Bladder microvascular endothelial cell (primary cell): ENCODE data around the gene ERBB3. TPM values are rescaled to one million over a fixed set of nuclear protein-coding genes. Genes with fewer than 3 reads are reported as not detected.

Source experiments
- total RNA-seq: library from RNA; depleted of rRNA; stranded (reverse); fragments of >200 nt; gene quantifications from 2 replicates; pipeline ENCODE4 v1.2.3, GENCODE V29; 2014

Gene ERBB3
- 0.63 TPM in 1 of 2 replicates, not detected in the other for total RNA-seq

DNA sequence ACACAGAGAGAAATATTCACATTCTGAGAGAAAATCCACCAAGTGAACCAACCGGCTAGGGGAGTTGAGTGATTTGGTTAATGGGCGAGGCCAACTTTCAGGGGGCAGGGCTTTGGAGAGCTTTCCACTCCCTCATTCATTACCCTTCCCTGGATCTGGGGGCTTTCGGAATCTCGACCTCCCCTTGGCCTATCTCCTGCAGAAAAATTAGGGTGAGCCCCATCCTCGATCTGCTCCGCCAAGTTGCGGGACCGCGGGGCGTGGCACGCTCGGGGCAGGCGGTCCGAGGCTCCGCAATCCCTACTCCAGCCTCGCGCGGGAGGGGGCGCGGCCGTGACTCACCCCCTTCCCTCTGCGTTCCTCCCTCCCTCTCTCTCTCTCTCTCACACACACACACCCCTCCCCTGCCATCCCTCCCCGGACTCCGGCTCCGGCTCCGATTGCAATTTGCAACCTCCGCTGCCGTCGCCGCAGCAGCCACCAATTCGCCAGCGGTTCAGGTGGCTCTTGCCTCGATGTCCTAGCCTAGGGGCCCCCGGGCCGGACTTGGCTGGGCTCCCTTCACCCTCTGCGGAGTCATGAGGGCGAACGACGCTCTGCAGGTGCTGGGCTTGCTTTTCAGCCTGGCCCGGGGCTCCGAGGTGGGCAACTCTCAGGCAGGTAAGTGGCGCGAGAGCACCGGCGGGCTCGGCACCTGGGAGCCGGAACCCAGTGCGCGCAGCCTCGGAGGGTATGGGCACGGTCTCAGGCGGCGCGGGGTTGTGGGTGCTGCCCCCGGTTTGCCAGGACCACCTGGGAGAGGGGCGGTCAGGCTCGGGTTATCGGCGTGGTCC is at the start of gene ERBB3:
Gene ERBB3, plus strand, starts transcription at position 443 of the 833 bp plus-strand sequence. Its CDS starts 136 bp downstream, at position 579.

DNA sequence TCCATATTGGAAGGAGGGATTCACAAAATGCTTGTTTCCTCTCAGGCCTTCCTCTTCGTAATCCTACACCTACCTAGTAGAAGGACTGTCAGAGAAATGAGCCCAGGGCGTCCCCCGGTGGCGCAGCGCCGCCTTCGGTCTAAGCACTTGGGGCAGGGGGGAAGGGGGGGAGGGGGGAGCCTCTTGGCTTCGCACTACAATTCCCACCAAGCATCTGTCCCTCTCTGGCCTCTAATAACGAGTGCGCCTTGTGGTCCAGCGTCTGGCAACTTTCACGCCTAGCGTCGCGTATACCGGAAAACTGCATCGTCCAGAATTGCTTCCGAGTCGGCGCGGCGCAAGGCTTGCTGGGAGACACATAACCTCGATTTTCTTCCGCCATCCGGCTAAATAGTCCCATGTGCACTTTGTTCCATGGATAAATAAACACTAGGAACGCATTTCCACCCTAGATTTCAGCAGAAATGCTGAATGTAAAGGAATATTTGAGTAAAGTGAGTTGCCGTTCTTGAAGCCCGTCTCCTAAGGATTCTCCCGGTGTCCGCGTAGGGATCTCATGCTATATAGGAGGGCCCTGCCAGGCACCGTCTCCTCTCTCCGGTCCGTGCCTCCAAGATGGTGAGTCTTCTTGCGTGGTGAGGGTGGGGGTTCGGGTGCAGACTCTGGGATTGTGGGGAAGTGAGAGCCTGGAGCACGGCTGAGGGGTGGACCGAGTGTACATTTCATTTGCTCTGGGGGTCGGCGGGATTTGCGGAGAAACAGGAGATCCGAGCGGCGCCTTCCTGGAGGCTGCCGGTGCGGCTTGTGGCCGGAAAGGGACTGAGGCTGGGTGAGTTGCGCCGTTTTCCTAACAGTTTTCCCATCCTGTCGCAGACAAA is 38.2 kb upstream of the ERBB3 start, which contains the start of gene RPS26:
Gene RPS26, plus strand, starts transcription at position 367 of the 878 bp plus-strand sequence. Its CDS starts 249 bp downstream, at position 616.

DNA sequence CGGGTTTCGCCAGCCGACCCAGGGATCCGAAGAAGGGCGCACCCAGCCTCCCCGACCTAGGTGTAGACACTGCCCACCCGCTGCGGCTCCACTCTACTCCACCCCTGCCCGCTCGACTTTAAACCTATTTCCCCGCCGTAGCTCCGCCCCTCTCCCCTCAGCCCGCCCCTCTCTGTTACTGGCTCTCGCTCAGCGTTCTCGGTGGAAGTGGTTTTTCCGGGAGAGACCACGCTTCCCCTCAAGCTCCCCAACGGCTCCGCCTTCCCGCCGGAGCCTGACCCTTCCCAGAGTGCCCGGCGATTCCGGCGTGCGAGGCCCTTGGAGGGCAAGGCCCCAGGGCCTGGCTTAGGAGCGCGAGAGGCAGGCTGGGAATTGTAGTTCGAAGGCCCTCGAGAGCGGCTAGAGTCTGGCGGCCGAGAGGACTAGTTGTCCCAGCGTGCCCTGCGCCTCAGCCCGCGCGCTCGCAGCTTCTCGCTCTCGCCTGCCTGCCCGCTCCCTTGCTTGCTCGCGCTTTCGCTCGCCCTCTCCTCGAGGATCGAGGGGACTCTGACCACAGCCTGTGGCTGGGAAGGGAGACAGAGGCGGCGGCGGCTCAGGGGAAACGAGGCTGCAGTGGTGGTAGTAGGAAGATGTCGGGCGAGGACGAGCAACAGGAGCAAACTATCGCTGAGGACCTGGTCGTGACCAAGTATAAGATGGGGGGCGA is 24.3 kb downstream of the ERBB3 start, which contains the start of gene PA2G4:
Gene PA2G4, plus strand, starts transcription at position 451 of the 706 bp plus-strand sequence. Its CDS starts 179 bp downstream, at position 630.

DNA sequence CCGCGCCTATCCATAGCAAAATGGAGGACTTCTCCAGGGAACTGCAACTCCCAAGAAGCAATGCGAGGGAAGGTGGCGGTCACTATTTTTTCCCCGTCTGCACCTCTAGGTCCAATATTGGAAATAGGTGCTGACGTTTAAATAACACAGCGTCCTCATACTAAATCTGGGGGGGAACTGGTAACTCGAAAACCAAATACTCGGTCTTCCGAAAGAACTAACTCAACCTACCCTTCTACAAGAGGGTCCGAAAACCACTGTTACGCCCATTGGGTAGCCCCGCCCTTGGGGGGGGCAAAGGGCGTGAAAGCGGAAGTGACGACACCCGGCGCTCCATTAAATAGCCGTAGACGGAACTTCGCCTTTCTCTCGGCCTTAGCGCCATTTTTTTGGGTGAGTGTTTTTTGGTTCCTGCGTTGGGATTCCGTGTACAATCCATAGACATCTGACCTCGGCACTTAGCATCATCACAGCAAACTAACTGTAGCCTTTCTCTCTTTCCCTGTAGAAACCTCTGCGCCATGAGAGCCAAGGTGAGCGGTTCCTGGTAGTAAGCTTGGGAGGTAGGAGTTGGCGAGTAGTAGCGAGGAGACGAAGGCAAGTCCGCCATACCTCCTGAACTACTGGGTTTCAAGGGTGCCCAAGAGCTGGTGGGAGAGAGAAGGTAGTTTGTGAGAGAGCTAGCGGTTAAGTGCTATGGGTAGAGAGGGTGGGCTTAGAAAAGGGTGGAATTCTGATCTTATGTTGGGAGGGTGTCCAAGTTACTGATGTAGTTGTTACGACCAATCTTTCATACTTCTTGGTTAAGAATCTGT is 36.5 kb downstream of the ERBB3 start, which contains the start of gene RPL41:
Gene RPL41, plus strand, starts transcription at position 367 of the 815 bp plus-strand sequence.

DNA sequence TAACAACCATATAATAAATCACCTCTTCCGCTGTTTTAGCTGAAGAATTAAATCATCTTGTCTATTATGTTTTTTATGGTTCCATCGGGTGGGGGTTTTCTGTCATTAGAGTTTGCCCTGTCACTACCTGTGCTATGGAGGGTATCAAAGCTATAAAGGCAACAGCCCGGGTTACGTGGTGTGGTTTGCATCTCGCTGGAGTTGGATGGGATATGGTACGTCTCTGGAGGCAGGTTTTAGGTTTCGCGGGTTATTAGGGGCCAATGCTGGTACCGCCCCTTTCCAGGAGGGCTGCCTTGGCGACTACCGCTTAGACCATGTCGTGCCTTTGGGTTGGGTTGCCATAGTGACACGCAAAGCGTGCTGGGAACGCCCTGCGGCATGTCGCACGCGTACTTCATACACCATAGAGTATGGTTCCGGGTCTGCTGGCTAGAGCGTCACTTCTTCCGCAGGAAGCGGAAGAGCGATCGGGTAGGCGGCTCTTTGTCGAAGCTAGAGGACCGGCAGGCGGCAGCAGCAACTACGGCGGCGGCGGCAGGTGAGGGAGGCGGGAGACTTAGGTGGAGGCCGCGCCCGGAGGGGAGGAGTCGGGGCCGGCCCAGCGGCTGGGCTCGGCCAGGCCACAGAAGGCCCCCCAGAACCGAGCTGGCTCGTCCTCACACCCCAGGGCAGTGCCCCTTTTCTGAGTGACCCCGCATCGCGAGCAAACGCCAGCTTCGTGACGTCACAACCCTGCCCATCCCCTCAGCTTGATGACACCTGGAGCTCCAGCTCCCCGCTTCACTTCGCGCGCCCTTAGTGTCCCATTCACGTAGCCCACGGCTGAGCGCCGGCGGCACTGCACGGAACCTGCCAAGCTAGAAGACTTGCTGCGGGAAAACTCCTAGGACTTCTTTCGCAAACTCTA is 38.1 kb downstream of the ERBB3 start, which contains the start of gene ZC3H10:
Gene ZC3H10, plus strand, starts transcription at position 489 of the 910 bp plus-strand sequence. CDS start 2,297 bp downstream, outside the sequence.

DNA sequence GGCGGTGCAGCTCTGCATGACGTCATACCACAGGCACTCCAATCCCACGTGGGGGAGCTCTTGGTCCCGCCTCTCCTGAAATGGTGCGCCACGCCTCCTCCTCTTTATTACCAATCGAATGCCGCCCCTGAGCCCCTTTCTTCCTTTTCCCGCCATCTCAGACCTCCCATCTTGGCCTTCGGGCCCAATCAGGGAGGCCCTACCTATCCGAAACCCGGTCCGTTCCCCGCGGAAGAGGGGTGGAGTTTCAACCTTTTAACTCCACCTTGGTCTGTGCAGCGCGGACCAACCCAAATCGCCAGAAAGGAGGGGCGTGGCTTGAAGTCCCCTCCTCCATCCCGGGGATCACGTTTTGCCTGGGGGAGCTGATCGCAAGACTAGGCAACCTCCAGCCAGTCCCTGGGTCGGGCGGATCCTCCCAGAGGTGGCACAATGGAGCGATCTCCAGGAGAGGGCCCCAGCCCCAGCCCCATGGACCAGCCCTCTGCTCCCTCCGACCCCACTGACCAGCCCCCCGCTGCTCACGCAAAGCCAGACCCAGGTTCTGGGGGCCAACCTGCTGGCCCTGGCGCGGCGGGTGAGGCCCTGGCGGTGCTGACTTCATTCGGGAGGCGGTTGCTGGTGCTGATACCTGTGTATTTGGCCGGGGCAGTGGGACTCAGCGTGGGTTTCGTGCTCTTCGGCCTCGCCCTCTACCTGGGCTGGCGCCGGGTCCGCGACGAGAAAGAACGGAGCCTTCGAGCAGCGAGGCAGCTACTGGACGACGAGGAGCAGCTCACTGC is 48.1 kb downstream of the ERBB3 start, which contains the start of gene ESYT1:
Gene ESYT1, plus strand, starts transcription at position 380 of the 782 bp plus-strand sequence. Its CDS starts 53 bp downstream, at position 433.

DNA sequence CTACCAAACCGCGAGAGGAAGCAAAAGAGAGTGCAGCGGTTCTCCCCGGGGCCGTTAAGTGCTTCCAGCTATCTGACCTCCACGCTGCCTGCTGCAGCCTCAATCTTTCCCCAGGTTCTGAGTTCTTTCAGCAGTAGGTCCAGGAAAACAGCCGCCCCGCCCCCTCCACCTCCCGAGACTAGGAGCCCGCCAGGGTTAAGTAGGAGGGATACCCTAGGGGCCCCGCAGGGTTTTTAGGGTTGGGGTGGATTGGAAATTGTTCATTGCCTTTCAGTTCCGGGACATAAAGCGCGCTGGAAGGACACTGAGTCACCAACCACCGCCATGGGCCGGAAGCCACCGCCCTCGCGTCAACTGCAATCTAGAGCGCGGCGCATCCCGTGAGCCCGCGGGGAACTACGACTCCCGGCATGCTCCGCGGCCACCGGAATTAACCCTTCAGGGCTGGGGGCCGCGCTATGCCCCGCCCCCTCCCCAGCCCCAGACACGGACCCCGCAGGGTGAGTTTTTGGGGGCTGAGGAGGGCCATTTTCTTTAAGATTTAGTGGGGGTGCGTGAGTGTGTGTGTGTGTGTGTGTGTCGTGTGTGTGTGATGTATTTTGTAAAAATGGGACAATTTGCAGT is 72.3 kb downstream of the ERBB3 start, which contains the start of gene MYL6B:
Gene MYL6B, plus strand, starts transcription at position 456 of the 624 bp plus-strand sequence. CDS start 1,332 bp downstream, outside the sequence.

Other genes with a start within 250 kb of the ERBB3 start
- 0.49 and 1.4 TPM in 2 replicates for gene MMP19, start 237.2 kb upstream of the ERBB3 start, total RNA-seq
- 27.3 and 33.2 TPM in 2 replicates for gene PYM1, start 152.3 kb upstream of the ERBB3 start, total RNA-seq
- gene DGKA, start 149.0 kb upstream of the ERBB3 start, total RNA-seq = 29.0 and 37.6 TPM in 2 replicates
- gene PMEL, start 114.1 kb upstream of the ERBB3 start, total RNA-seq = 0.38 and 0.81 TPM in 2 replicates
- gene CDK2, start 113.3 kb upstream of the ERBB3 start, total RNA-seq = 27.1 and 35.3 TPM in 2 replicates
- gene RAB5B, start 106.1 kb upstream of the ERBB3 start, total RNA-seq = 30.6 and 52.0 TPM in 2 replicates
- 6.5 and 12.3 TPM in 2 replicates for gene SUOX, start 82.9 kb upstream of the ERBB3 start, total RNA-seq
- 0.16 and 0.25 TPM in 2 replicates for gene IKZF4, start 59.1 kb upstream of the ERBB3 start, total RNA-seq
- gene RPS26, start 38.2 kb upstream of the ERBB3 start, total RNA-seq = 32.6 and 61.2 TPM in 2 replicates
- 114 and 216 TPM in 2 replicates for gene PA2G4, start 24.4 kb downstream of the ERBB3 start, total RNA-seq
- gene RPL41, start 36.5 kb downstream of the ERBB3 start, total RNA-seq = 2,621 and 2,969 TPM in 2 replicates
- 4.4 and 6.4 TPM in 2 replicates for gene ZC3H10, start 38.1 kb downstream of the ERBB3 start, total RNA-seq
- gene ESYT1, start 48.1 kb downstream of the ERBB3 start, total RNA-seq = 328 and 362 TPM in 2 replicates
- gene MYL6B, start 72.4 kb downstream of the ERBB3 start, total RNA-seq = 69.4 and 71.4 TPM in 2 replicates
- gene MYL6, start 78.2 kb downstream of the ERBB3 start, total RNA-seq = 3,299 and 3,963 TPM in 2 replicates
- gene SMARCC2, start 109.3 kb downstream of the ERBB3 start, total RNA-seq = 38.0 and 56.8 TPM in 2 replicates
- 68.5 and 138 TPM in 2 replicates for gene RNF41, start 141.8 kb downstream of the ERBB3 start, total RNA-seq
- gene NABP2, start 144.2 kb downstream of the ERBB3 start, total RNA-seq = 24.9 and 27.2 TPM in 2 replicates
- gene SLC39A5, start 149.9 kb downstream of the ERBB3 start, total RNA-seq = 0.38 TPM in 1 of 2 replicates, not detected in the other
- gene ANKRD52, start 178.2 kb downstream of the ERBB3 start, total RNA-seq = 8.4 and 33.0 TPM in 2 replicates
- gene COQ10A, start 186.8 kb downstream of the ERBB3 start, total RNA-seq = 4.5 and 7.7 TPM in 2 replicates
- gene CS, start 220.2 kb downstream of the ERBB3 start, total RNA-seq = 90.7 and 173 TPM in 2 replicates
- 48.9 and 65.3 TPM in 2 replicates for gene CNPY2, start 235.8 kb downstream of the ERBB3 start, total RNA-seq